HL-60 (cell line): ENCODE data around the gene VSTM2L.

Source experiments
- CTCF ChIP-seq: IDR thresholded peaks from one replicate; pipeline ENCODE4 v1.5.1; 2011; ENCODE audit warnings: low read length, control low read depth, inconsistent platforms; ENCODE audit not compliant: insufficient read depth
- GABPA ChIP-seq: IDR thresholded peaks from 2 replicates; pipeline ENCODE4 v1.6.1; 2012; ENCODE audit warnings: low read depth
- POLR2AphosphoS5 ChIP-seq: IDR thresholded peaks from 2 replicates; pipeline ENCODE4 v1.6.1; 2012; ENCODE audit warnings: low read depth
- REST ChIP-seq: IDR thresholded peaks from 2 replicates; pipeline ENCODE4 v1.6.1; 2012; ENCODE audit warnings: low read depth; ENCODE audit not compliant: insufficient replicate concordance
- SPI1 ChIP-seq: IDR thresholded peaks from 2 replicates; pipeline ENCODE4 v1.6.1; 2012; ENCODE audit warnings: low read depth, mild to moderate bottlenecking, borderline replicate concordance

- TF ChIP-seq POLR2AphosphoS5 (no peak), CTCF (no peak), SPI1 (no peak), REST (no peak), GABPA (no peak)
These were observed 12.5 kb downstream of the VSTM2L start for GRCh38 chr20:37915434-37915787.
